G401.6 (cell line): Measurements from ENCODE around the gene ABL1.
"Not testable (repeated sequence)": the region's sequence is repeated elsewhere in the genome, so short reads cannot be mapped to it uniquely, and the experiment has no call there.

Source experiments
- FAIRE-seq: peaks from 2 replicates; lab custom pipeline; 2012; peaks lifted over from hg19 to GRCh38; lab: Jason Lieb, UNC

The ABL1 gene

DNA sequence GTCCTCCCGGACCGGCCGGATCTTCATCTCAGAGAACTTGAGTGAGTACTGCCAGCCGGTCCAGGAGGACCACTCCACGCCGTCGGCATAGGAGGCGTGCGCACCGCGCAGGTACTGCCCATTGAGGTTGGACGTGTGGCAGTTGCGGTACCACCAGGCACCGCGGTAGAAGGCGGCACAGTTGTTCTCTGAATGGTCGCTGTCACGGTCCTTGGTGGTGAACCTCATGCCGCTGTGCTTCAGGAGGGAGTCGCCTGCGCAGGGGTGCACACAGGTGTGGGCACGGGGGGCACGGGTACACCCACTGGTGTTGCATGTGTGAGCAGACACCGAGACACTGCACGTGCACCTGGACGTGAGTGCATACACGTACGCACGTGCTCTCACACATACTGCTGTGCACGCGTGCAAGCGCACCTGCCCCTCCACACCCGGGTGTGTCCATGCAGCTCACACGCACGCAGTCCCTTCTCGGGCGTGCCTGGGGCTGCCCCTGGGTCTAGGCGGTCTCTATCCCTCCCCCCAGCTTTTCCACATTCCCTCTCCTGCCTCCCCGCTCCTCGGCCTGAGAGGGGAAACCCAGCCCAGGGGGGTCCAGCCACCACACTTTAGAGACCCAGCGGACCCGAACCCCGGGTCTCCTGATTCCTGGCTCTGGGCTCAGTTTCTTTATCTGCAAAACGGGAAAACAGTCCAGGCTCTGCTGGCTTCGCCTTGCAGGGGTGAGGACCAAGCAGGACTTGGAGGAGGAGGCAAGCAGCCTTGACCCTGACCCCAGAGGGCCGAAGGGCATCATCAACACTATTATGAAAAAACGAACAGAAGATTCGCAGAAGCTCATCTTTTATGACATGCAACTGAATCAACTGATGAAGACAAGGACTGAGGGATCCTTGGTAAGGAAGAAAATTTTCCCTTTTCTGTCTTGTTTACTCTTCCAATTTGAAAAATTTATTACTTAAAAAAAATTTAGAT is 69.3 kb downstream of the ABL1 start:
- no peak for FAIRE-seq

GRCh38 chr9:130905125-130905901 is 70.3 kb downstream of the ABL1 start:
- no peak for FAIRE-seq

- FAIRE-seq, result no peak
Measured at GRCh38 chr9:130905902-130906734, 71.1 kb downstream of the ABL1 start.

DNA sequence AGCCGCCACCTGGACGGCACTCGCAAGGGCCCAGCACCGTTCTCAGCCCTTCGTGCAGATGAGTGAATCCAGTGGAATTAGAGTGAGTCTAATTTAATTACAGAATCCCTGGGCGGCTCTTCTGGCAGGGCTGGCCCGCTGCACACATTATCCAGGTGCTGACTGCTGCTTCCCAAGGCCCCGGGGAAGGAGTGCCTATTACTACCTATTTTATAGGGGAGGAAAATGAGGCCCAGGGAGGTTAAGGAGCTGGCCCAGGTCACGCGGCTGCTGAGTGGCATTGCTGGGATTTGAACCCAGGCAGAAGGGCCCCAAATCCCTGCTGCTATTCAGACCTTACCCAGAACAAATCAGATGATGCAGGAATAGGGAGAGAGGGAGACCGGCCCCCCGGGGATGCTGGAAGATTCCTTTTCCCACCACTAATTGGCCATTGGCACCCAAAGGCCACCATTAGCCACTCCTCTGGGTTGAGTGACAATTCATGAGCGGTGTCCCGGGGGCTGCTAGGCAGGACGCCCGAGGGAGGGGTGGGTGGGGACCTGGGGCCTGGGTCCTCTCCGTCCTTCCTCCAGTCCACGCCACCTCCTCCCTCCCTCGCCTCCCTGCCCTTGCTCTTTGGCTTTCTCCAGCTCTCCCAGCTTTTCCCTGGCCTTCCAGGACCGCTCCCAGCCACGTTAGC is 71.8 kb downstream of the ABL1 start:
- FAIRE-seq, result no peak

DNA sequence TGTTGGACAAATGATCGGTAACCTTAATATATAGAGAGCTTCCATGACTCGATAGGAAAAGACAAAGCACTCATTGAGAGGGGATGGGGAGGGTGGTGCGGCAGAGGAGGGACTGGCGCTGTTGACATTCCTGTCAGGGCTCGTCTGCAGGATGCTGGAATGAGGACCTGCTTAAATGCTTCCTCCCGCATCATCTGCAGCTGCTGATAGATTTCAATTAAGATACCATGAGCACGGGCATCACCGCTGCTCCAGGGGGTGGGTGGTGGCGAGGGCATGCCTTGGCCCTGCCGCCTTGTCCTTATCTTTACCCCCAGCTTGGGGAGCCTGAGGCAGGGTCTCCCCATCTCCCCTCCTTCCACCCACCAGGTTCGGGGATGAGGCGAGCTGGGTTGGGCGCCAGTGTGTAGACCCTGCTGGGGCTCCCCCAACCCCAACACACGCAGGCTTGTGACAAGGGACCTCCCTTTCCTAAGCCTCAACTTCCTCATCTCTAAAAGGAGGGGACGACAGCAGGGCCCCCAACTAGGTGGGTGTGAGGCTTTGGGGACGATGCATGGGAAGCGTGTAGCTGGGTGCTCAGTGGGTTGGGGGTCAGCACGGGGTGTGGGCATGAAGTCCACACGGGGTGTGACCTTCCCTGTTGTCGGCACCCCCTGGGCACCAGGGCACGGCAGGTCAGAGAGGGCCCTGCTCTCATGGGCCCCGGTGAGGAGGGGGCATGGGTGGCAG is 73.3 kb downstream of the ABL1 start:
- FAIRE-seq, result no peak

- FAIRE-seq, result no peak
Measured at GRCh38 chr9:130908878-130909355, 73.9 kb downstream of the ABL1 start.

DNA sequence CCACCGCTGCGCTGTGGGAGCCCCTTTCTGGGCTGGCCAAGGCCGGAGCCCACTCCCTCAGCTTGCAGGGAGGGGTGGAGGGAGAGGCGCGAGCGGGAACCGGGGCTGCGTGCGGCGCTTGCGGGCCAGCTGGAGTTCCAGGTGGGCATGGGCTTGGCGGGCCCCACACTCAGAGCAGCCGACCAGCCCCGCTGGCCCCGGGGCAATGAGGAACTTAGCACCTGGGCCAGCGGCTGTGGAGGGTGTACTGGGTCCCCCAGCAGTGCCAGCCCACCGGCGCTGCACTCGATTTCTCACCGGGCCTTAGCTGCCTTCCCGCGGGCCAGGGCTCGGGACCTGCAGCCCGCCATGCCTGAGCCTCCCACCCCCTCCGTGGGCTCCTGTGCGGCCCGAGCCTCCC is 75.0 kb downstream of the ABL1 start:
- FAIRE-seq, result not testable (repeated sequence)

DNA sequence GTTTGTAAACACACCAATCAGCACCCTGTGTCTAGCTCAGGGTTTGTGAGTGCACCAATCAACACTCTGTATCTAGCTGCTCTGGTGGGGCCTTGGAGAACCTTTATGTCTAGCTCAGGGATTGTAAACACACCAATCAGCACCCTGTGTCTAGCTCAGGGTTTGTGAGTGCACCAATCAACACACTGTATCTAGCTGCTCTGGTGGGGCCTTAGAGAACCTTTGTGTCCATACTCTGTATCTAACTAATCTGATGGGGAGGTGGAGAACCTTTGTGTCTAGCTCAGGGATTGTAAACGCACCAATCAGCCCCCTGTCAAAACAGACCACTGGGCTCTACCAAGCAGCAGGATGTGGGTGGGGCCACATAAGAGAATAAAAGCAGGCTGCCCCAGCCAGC is 75.6 kb downstream of the ABL1 start:
- not testable (repeated sequence) for FAIRE-seq

GRCh38 chr9:130911254-130912049 is 76.4 kb downstream of the ABL1 start:
- FAIRE-seq, result no peak

DNA sequence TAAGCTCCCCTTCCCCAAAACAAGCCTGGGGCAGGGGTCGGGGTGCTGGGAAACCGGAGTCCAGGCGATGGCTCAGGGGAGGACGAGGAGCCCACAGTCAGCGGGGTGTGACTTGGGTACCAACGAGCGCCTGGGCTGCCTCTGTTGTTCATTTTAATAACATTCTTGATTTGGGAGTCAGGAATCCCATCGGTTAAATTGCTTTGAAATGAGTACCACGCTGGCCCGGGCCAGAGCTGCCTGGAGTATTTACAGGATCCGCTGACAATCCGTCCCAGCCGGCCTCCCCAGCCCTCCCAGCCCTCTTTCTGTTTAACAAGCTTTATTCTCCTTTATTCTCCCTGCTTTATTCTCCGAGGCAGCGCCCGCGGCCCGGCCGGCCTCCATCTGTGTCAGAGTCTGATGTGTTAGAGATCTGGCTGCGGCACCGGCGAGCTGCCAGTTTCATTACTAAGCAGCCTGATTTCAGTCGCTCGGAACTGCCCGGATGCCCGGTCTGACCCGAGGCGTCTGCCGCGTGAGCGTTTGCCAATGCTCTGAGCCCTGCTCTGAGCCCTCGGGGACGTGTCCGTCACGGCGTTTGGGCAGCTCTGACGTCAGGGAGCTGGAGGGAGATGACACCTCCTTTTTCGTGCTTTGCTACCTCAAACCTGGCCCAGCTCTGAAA is 78.0 kb downstream of the ABL1 start:
- FAIRE-seq, result no peak

- no peak for FAIRE-seq
Measured at GRCh38 chr9:130913599-130914416, 78.8 kb downstream of the ABL1 start.

DNA sequence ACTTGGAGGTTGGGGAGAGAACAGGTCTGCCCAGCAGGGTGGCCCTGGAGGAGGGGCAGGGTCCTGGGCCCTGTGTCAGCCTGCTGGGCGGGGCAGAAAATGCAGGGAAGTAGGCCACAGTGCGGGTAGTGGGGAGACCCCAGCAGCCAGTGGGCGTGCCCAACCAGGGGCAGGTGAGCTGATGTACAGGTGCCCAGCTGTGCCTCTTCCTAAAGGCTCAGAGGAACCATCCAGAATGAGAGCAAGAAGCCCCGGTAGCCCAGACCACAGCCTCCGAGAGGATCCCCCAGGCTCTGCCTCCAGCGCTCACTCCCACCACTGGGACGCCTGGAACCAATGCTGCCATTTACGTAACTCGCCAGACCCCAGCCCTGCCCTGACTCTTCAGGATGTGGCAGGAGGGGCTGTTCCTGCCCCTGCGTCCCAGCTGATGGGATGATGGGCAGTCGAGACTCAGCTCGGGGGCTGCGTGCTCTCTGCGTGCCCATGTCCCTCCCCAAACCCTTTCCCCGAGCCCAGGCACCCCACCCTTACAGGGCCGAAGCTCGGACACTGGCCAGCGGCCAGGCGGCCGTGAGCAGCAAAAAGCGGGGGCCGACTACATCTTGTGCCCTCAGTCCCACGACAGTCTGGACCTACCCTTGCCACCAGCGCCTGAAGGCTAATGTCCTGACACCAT is 79.5 kb downstream of the ABL1 start:
- FAIRE-seq, result no peak

DNA sequence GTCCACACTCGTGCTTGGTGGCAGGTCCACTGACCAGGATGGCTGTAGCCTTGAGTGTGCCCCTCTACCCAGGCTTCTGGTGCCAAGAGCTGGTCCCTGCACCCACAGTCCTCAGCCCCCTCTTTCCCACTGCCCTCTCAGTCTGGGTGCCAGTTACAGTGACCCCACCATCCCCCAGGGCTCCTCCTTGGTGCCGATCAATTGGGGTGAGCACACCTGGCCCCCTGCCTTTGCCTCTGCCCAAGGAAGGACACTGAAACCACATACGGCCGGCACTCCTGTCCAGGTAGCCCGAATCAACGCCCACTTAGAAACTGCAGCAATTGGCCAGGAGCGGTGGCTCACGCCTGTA is 80.0 kb downstream of the ABL1 start:
- FAIRE-seq, result no peak

DNA sequence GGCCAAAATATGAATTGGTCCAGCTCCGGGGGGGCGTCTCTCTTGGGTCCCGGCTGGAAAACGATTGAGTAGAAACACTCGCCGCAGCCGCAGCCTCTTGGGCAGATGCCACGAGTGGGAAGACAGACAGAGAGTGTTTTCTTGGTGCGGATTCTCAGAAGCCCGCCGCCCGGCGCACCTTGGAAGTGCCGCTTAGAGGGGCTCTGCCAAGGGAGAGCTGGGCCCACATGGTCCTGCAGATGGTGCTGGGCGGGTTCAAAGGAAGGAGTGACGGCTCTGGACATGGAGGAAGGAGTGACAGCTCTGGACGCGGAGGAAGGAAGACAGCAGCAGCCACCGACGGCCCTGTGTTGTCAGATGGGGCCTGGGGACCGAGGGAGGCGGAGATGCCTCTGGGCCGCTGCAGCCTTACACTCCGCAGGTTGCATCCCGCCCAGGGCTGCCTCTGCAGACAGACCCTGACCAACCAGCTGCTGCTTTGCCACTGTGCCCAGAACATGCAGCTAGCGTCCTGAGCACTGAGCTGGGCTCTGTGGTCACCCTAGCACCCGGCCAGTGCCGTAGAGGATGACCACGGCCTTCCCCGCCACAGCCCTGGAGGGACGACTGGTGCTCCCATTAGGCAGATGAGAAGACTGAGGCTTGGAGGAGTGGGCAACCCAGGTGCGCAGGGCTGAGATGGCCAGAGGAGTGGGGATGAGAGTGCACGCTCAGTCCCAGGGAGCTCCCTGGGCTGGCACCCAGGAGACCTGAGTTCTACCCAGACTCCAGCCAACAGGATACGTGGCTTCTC is 82.3 kb downstream of the ABL1 start:
- FAIRE-seq, result no peak

DNA sequence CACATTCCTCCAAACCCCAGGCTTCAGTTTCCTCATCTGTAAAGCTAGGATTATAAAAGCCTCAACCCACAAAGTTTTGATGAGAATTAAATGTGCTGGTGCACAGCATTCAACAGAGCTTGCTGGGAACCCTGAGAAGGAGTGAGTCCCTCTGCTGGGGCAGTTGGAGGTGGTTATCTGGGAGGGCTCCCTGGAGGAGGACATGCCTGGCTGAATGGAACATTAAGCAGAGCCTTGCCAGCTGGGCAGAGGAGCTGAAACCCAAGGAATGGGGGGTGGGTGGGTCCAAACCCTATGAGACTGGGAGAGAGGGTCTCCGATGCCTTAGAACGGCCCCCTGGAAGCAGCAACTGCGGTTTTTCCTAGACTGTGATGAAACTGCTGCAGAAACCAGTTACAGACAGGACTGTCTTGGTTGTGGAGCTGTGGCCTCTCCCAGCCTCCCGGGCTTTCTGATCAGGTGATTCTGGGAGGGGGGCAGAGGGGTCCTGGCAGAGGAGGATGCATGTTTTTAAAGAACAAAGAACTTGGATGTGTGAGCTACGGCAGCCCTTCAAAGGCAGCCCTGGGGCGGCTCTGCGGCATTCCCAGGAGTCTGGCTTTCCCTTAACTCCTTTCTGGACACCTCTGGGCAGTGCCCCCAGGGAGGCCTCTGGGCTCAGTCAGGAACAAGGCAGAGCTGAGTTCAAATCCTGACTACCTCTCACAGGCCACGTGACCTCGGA is 83.2 kb downstream of the ABL1 start:
- no peak for FAIRE-seq

- no peak for FAIRE-seq
Measured at GRCh38 chr9:130918826-130919558, 83.9 kb downstream of the ABL1 start.
